Activated CD4-positive, alpha-beta T cell treated with anti-CD3 and anti-CD28 coated beads, Interleukin-2, Interleukin-4, amounts not matched to agents 100 ng/mL and 50 ng/mL, durations not matched to agents 16 hours and 8 hours (primary cell): Measurements from ENCODE around the gene AREL1.

Source experiments
- DNase-seq: peaks from one replicate; pipeline ENCODE4 v3.0.0-alpha.2; 2020; ENCODE audit warnings: low spot score

The AREL1 gene

GRCh38 chr14:74697543-74697942, 15.3 kb downstream of the AREL1 start:
- no peak for DNase-seq

DNA sequence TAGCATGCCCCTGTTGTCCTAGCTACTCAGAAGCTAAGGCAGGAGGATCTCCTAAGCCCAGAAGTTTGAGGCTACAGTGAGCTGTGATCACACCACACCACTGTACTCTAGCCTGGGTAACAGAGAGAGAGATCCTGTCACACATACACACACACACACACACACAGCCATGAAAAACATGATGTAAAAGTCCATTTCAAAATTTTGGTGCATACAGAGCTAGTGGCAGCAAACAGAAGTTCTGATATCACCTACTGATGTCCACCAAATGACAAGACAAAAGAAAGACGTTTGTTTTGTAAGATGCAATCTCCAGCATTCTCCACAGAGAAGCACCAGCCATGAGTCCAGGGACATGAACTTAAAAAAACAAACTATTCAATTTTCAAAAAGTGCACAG, 15.9 kb downstream of the AREL1 start:
- no peak for DNase-seq

DNA sequence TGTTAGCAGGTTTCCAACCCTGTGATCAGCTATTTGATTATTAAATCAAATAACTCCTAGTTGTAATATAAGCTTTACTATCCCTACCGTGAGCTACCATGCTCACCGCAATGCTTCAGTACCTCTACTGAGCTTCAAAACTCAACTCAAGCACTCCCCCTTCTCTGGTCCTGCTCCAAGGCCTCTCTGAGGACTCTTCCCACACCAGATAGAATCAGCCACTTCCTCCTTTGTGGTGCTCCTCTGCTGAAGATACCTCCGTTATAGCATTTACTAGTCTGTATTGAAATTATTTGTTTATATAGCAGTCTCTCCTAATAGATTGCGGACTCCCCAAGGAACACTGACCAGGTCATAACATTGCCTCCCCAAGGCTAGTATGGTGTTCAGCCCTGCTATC, 17.5 kb downstream of the AREL1 start:
- DNase-seq = no peak

- DNase-seq = no peak
Observed at GRCh38 chr14:74693191-74693590, 19.7 kb downstream of the AREL1 start.

DNA sequence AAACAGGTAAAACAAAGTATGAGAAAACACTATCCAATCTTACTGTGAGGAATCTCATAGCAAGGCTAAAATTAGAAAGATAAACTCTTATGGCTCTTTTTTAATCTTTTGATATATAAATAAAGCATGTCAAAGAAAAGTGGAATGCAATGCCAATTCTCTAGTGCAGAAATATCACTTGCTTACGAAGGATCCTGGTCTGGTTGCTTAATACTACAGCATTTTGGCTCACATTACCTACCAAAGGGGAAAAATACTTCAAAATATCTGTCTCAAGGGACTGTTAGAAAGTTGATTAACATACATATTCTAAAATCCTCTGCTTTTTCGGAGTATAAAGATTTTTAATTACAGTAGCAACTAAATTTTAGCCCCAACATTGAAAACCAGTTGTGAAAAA, 21.4 kb downstream of the AREL1 start:
- DNase-seq = no peak

DNA sequence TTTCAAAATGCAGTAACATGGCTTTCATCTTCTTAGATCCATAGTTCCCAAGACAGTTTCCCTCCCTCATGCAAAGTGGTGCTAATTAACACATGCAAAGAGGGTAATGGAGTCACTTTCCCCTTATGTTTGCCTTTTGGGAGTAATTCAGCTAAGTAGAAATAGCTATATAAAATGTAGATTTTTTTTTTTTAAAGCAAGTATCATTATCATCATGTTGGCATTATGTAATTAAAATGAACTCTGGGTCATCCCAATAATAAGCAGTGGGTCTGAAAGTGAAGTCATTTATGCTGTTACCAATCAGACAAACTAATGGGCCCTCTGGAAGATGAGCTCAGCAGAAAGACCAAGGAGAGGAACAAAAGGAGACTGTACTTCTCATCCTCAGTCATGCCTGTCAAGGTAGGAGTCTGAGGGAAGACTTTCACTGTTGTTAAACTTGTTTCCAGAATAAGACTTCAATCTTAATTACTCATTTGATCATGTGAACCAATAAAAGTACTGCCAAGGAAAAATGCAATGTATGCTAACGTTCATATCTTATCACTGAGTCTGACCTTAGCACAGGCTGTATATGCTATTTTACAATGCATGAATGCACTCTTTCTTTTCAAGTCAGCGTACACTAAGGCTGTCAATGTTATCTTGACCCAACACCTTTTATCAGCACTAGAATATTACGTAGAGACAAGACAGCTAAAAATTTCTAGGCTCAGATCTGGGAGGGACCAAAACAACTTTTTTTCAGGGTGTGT, 26.8 kb downstream of the AREL1 start:
- DNase-seq = no peak

- DNase-seq = no peak
Observed at GRCh38 chr14:74685056-74685455, 27.8 kb downstream of the AREL1 start.

GRCh38 chr14:74684434-74684833, 28.4 kb downstream of the AREL1 start:
- DNase-seq = no peak

GRCh38 chr14:74683406-74683805, 29.5 kb downstream of the AREL1 start:
- no peak for DNase-seq

DNA sequence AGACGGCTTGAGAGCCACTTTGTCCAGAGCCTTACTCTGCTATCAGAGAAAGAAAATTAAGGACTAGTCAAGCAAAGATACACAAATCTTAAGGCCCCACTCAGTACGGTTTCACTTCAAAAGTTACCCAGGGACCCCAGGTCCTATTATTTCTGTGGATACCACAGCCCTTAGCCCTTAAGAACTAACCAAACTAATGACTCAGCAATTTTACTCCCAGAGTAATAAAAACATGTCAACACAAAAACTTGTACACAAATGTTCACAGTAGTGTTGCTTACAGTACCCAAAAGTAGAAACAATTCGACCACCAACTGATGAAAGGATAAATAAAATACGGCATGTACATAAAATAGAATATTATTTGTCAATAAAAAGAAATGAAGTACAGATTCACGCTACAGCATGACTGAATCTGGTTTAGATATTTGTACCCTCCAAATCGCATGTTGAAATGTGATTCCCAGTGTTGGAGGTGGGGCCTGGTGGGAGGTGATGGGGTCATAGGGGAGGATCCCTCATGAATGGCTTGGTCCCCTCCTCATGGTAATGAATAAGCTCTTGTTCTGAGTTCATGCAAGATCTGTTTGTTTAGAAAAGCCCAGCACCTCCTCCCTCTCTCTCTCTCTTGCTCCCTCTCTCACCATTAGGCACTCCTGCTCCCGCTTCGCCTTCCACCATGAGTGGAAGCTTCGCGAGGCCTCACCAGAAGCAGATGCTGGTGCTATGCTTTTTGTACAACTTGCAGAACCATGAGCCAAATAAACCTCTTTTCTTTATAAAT, 30.5 kb downstream of the AREL1 start:
- DNase-seq = no peak

GRCh38 chr14:74675219-74675618, 37.7 kb downstream of the AREL1 start:
- no peak for DNase-seq

DNA sequence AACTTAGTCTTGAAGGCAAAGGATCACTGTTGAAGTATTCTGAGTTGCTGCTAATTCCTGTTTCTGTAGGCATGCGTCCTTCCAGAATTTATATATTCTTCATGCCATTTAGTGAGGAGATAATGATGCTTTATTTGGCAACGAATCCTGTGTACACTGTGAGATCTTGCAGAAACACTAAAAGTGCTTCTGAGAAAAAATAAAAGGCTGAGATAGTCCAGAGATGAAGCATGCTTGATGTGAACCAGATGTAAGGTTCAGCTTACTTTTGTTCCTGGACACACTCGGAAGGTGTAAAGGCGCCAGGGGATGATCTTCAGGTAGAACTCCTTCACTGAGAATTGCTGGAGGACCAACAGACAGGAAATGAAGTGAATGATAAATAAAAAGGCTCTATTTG, 39.1 kb downstream of the AREL1 start:
- DNase-seq = no peak

DNA sequence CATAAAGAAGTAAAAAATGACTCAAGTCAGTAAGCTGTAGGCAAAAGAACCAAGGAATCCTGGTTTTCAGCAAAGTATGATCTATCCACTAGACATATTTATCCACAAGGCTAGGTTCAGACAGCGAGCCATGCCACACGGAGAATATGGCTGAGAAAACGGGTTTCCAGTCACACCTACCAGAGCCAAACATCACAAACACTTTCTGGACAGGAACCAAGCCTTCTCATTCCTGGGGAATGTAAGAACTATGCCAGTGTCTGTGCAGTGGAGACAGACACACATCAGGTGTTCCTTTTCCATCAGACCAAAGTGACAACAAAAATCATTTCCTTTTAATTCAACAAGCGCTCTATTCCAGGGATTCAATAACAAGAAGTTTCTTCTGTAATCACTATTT, 41.1 kb downstream of the AREL1 start:
- no peak for DNase-seq

- no peak for DNase-seq
Observed at GRCh38 chr14:74670726-74671411, 42.0 kb downstream of the AREL1 start.

DNA sequence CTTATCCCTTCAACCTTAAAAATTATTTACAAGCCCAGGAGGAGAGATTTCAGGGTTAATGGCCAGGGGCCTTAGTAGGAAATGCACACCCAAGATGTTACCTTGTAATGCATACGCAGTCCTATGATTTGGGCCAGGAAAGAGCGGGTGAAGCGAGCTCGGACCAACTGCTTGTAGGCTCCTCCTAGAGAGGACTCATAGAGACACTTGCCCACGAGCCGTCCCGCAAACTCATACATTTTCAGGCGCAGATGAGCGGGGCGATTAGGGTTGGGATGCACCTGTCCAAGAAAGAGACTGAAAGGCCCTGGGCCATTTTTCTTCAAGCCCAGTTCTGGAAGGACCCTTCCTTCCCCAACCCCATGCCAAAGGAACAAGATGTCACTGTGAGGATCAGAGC, 43.0 kb downstream of the AREL1 start:
- no peak for DNase-seq

- DNase-seq = no peak
Observed at GRCh38 chr14:74669256-74669655, 43.6 kb downstream of the AREL1 start.

DNA sequence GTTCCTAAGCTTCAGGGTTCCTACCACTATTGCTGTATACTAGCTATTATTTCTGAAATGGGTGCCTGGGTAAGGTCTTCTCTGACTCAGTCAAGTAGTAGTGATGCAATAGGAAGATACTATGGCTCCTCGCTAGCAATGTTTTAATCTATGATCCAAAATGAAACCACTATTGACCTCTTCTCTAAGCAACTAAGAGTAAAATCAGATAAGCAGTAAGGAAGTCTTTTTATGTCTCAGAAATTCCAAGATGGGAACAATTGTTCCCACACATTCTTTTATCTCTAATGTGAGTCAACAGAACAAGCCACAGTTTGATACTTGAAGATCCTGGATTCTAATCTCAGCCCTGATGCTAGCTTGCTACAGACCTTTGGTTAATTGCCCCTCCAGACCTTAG, 45.1 kb downstream of the AREL1 start:
- peak; percentile 41 for DNase-seq

DNA sequence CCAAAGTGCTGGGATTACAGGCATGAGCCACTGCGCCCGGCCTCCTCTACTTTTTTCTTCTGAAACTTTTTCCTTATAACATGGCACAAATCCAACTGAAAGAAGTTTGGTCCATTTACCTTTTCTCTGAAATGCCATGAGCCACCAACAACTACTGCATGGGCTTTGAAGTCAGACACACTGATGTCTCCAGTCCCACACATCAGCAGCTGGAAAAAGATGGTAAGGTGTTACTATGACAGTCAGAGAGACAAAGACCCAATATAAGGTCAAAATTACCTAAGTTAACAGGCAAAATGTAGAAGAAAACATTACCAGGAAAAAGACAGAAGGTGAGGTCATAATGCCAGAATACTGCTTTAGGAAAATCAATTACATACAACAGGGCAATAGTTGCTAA, 48.2 kb downstream of the AREL1 start:
- no peak for DNase-seq

DNA sequence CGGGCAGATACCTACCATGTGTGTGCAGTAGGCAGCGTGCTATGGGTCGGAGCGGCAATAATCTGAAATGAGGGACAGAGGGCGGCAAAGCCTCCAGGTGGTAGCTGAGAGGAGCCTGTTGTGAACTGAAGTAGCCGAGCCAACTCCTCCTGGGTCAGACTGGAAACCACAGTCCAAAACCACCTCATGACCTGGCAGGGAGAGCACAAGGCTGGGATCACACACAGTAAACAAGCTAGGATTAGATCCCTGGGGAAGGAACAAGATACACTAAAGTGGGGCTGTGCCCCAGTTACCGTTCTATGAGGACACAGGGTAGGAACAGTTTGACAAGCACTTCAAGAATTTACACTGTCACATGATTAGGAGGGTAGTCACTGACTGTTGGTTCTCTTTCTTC, 49.0 kb downstream of the AREL1 start:
- DNase-seq = no peak

- no peak for DNase-seq
Observed at GRCh38 chr14:74661726-74662450, 51.0 kb downstream of the AREL1 start.

- DNase-seq = no peak
Observed at GRCh38 chr14:74660863-74661262, 52.0 kb downstream of the AREL1 start.

GRCh38 chr14:74660167-74660566, 52.7 kb downstream of the AREL1 start:
- DNase-seq = no peak
